GM23248 (cell line): ENCODE measurements around the gene ATOSA.

ENCODE experiments used
- EZH2 ChIP-seq: fragments of 200-600 bp; sonication (generic); IDR thresholded peaks from 2 replicates; pipeline ENCODE4 v1.6.1; 2018; ENCODE audit warnings: antibody characterized with exemption, mild to moderate bottlenecking; ENCODE audit not compliant: insufficient read depth, poor library complexity, severe bottlenecking
- EZH2phosphoT487 ChIP-seq: fragments of 200-600 bp; sonication (generic); IDR thresholded peaks from 2 replicates; pipeline ENCODE4 v1.6.1; 2018; ENCODE audit warnings: antibody characterized with exemption, moderate library complexity, mild to moderate bottlenecking, low read depth; ENCODE audit not compliant: insufficient read depth

- TF ChIP-seq EZH2 = no peak
- no peak for TF ChIP-seq EZH2phosphoT487
These were observed 31.7 kb upstream of the ATOSA start for GRCh38 chr15:52710708-52711389.
